Non-pigmented ciliary epithelial cell (primary cell): ENCODE measurements around the gene PRSS16.
"Not testable (repeated sequence)": the region's sequence is repeated elsewhere in the genome, so short reads cannot be mapped to it uniquely, and the experiment has no call there.

ENCODE experiments used
- DNase-seq: peaks from one replicate; pipeline ENCODE4 v3.0.0-alpha.2; 2010; ENCODE audit warnings: low read depth

The PRSS16 gene

GRCh38 chr6:27248783-27249182 is 1.3 kb downstream of the PRSS16 start:
- DNase-seq: no peak

GRCh38 chr6:27250277-27251111 is 3.0 kb downstream of the PRSS16 start:
- no peak for DNase-seq

GRCh38 chr6:27251112-27251605 is 3.7 kb downstream of the PRSS16 start:
- DNase-seq: no peak

- DNase-seq: peak; percentile 20
Measured at GRCh38 chr6:27251606-27252251, 4.2 kb downstream of the PRSS16 start.

GRCh38 chr6:27254566-27254965 is 7.1 kb downstream of the PRSS16 start:
- no peak for DNase-seq

- no peak for DNase-seq
Measured at GRCh38 chr6:27255866-27256265, 8.4 kb downstream of the PRSS16 start.

GRCh38 chr6:27260369-27260768 is 12.9 kb downstream of the PRSS16 start:
- no peak for DNase-seq

GRCh38 chr6:27260836-27261375 is 13.4 kb downstream of the PRSS16 start:
- DNase-seq: no peak

- no peak for DNase-seq
Measured at GRCh38 chr6:27263886-27264285, 16.4 kb downstream of the PRSS16 start.

- not testable (repeated sequence) for DNase-seq
Measured at GRCh38 chr6:27267003-27267402, 19.5 kb downstream of the PRSS16 start.

- DNase-seq: no peak
Measured at GRCh38 chr6:27267857-27268434, 20.4 kb downstream of the PRSS16 start.

GRCh38 chr6:27268803-27269202 is 21.3 kb downstream of the PRSS16 start:
- no peak for DNase-seq

GRCh38 chr6:27273783-27274182 is 26.3 kb downstream of the PRSS16 start:
- no peak for DNase-seq

- no peak for DNase-seq
Measured at GRCh38 chr6:27275025-27275956, 27.8 kb downstream of the PRSS16 start.

GRCh38 chr6:27279513-27280063 is 32.1 kb downstream of the PRSS16 start:
- no peak for DNase-seq

GRCh38 chr6:27280064-27280539 is 32.6 kb downstream of the PRSS16 start:
- DNase-seq: no peak

- DNase-seq: no peak
Measured at GRCh38 chr6:27280540-27281000, 33.1 kb downstream of the PRSS16 start.

- no peak for DNase-seq
Measured at GRCh38 chr6:27281105-27281539, 33.6 kb downstream of the PRSS16 start.

GRCh38 chr6:27281569-27281968 is 34.1 kb downstream of the PRSS16 start:
- DNase-seq: no peak

- no peak for DNase-seq
Measured at GRCh38 chr6:27283279-27283678, 35.8 kb downstream of the PRSS16 start.

- no peak for DNase-seq
Measured at GRCh38 chr6:27286141-27286540, 38.6 kb downstream of the PRSS16 start.
